ENCODE results near the gene PAPLN.

Gene PAPLN

GRCh38 chr14:73253721-73254120 is 16.4 kb downstream of the PAPLN start:
- TF ChIP-seq, protein P1, sequence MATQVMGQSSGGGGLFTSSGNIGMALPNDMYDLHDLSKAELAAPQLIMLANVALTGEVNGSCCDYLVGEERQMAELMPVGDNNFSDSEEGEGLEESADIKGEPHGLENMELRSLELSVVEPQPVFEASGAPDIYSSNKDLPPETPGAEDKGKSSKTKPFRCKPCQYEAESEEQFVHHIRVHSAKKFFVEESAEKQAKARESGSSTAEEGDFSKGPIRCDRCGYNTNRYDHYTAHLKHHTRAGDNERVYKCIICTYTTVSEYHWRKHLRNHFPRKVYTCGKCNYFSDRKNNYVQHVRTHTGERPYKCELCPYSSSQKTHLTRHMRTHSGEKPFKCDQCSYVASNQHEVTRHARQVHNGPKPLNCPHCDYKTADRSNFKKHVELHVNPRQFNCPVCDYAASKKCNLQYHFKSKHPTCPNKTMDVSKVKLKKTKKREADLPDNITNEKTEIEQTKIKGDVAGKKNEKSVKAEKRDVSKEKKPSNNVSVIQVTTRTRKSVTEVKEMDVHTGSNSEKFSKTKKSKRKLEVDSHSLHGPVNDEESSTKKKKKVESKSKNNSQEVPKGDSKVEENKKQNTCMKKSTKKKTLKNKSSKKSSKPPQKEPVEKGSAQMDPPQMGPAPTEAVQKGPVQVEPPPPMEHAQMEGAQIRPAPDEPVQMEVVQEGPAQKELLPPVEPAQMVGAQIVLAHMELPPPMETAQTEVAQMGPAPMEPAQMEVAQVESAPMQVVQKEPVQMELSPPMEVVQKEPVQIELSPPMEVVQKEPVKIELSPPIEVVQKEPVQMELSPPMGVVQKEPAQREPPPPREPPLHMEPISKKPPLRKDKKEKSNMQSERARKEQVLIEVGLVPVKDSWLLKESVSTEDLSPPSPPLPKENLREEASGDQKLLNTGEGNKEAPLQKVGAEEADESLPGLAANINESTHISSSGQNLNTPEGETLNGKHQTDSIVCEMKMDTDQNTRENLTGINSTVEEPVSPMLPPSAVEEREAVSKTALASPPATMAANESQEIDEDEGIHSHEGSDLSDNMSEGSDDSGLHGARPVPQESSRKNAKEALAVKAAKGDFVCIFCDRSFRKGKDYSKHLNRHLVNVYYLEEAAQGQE (IDR thresholded peaks at IDR 0.05; ENCODE audit: insufficient replicate concordance, low read depth): no peak
- TF ChIP-seq SPI1 (IDR thresholded peaks at IDR 0.05; ENCODE audit: borderline replicate concordance, low read depth): no peak
- no peak for TF ChIP-seq GABPA (IDR thresholded peaks at IDR 0.05; ENCODE audit: low read depth)
- no peak for TF ChIP-seq POLR2AphosphoS5 (IDR thresholded peaks at IDR 0.05; ENCODE audit: low read depth)
- TF ChIP-seq, protein P2, sequence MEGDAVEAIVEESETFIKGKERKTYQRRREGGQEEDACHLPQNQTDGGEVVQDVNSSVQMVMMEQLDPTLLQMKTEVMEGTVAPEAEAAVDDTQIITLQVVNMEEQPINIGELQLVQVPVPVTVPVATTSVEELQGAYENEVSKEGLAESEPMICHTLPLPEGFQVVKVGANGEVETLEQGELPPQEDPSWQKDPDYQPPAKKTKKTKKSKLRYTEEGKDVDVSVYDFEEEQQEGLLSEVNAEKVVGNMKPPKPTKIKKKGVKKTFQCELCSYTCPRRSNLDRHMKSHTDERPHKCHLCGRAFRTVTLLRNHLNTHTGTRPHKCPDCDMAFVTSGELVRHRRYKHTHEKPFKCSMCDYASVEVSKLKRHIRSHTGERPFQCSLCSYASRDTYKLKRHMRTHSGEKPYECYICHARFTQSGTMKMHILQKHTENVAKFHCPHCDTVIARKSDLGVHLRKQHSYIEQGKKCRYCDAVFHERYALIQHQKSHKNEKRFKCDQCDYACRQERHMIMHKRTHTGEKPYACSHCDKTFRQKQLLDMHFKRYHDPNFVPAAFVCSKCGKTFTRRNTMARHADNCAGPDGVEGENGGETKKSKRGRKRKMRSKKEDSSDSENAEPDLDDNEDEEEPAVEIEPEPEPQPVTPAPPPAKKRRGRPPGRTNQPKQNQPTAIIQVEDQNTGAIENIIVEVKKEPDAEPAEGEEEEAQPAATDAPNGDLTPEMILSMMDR (IDR thresholded peaks at IDR 0.05; ENCODE audit: insufficient read depth, low read length): no peak
- Histone ChIP-seq H3K27ac (replicated peaks) (no peak overlapping the region), H3K27me3 (ENCODE audit: insufficient read depth, poor library complexity, severe bottlenecking) (no peaks in the 10 kb centered on the region), H3K4me3 (replicated peaks; ENCODE audit: insufficient read depth, low read length) (no peak overlapping the region)
- DNase-seq (ENCODE audit: low read depth in 1 of 2, low spot score in 1 of 2): no peak

- H3K4me3 ChIP-seq (replicated peaks; ENCODE audit: insufficient read depth, low read length): no peak overlapping the region
- TF ChIP-seq, protein P2 (IDR thresholded peaks at IDR 0.05; ENCODE audit: insufficient read depth, low read length): no peak
- TF ChIP-seq, protein P1 (IDR thresholded peaks at IDR 0.05; ENCODE audit: insufficient replicate concordance, low read depth): no peak
- no peak for TF ChIP-seq SPI1 (IDR thresholded peaks at IDR 0.05; ENCODE audit: borderline replicate concordance, low read depth)
- H3K27me3 ChIP-seq (ENCODE audit: insufficient read depth, poor library complexity, severe bottlenecking): no peaks in the 10 kb centered on the region
- H3K27ac ChIP-seq (replicated peaks): no peak overlapping the region
- no peak for DNase-seq (ENCODE audit: low read depth in 1 of 2, low spot score in 1 of 2)
These were observed 17.1 kb downstream of the PAPLN start for GRCh38 chr14:73254247-73255004.

GRCh38 chr14:73255005-73255400 is 17.7 kb downstream of the PAPLN start:
- no peak for TF ChIP-seq POLR2AphosphoS5 (IDR thresholded peaks at IDR 0.05; ENCODE audit: low read depth)
- TF ChIP-seq SPI1 (IDR thresholded peaks at IDR 0.05; ENCODE audit: borderline replicate concordance, low read depth): no peak
- TF ChIP-seq, protein P1 (IDR thresholded peaks at IDR 0.05; ENCODE audit: insufficient replicate concordance, low read depth): no peak
- TF ChIP-seq GABPA (IDR thresholded peaks at IDR 0.05; ENCODE audit: low read depth): no peak
- H3K4me3 ChIP-seq (replicated peaks; ENCODE audit: insufficient read depth, low read length): no peak overlapping the region
- H3K27me3 ChIP-seq (ENCODE audit: insufficient read depth, poor library complexity, severe bottlenecking): no peaks in the 10 kb centered on the region
- H3K27ac ChIP-seq (replicated peaks): no peak overlapping the region
- no peak for DNase-seq (ENCODE audit: low read depth in 1 of 2, low spot score in 1 of 2)

Measured in HL-60 (cell line).